Measurements from ENCODE around the gene SUN3. TPM values are rescaled to one million over a fixed set of nuclear protein-coding genes. Genes with fewer than 3 reads are reported as not detected.

Gene SUN3
- total RNA-seq, 6 donors from 2014 or later, result not detected

GRCh38 chr7:48049850-48050249, 20.9 kb upstream of the SUN3 start:
- no peak overlapping the region for H3K4me3 ChIP-seq
- H3K4me1 ChIP-seq, result no peaks in the 10 kb centered on the region
- H3K27ac ChIP-seq, result no peak overlapping the region
- H3K9me3 ChIP-seq, result no peaks in the 10 kb centered on the region
- ATAC-seq (ENCODE audit: low FRiP score in 2 of 2), result peak in 1 of 2 donors; percentile 69
- peak in 1 of 2 donors; percentile 28 for DNase-seq
- no peaks in the 10 kb centered on the region for H3K36me3 ChIP-seq
- no peaks in the 10 kb centered on the region for H3K27me3 ChIP-seq
- TF ChIP-seq POLR2A (IDR thresholded peaks at IDR 0.05) (no peak), POLR2AphosphoS5 (IDR thresholded peaks at IDR 0.05) (peak in 1 of 2 donors; percentile 12)
- WGBS, 2 donors, result 72 to 74% methylated on average over 8 of the region's 8 CpGs

- Histone ChIP-seq H3K27me3 (no peaks in the 10 kb centered on the region), H3K9me3 (no peaks in the 10 kb centered on the region), H3K4me3 (no peak overlapping the region), H3K27ac (no peak overlapping the region), H3K4me1 (no peaks in the 10 kb centered on the region), H3K36me3 (no peaks in the 10 kb centered on the region)
- DNase-seq (no peak), ATAC-seq (ENCODE audit: low FRiP score in 2 of 2) (no peak)
- TF ChIP-seq POLR2AphosphoS5 (IDR thresholded peaks at IDR 0.05) (no peak), EP300 (IDR thresholded peaks at IDR 0.05) (no peak), POLR2A (IDR thresholded peaks at IDR 0.05) (no peak), CTCF (IDR thresholded peaks at IDR 0.05) (no peak)
- 96 to 98% methylated on average over 8 of the region's 8 CpGs for WGBS, 2 donors
Observed at GRCh38 chr7:48048113-48048512, 19.2 kb upstream of the SUN3 start.

- DNase-seq, result no peak
- Histone ChIP-seq H3K36me3 (no peaks in the 10 kb centered on the region), H3K4me3 (no peak overlapping the region)
Observed at GRCh38 chr7:48046458-48046857, 17.6 kb upstream of the SUN3 start.

DNA sequence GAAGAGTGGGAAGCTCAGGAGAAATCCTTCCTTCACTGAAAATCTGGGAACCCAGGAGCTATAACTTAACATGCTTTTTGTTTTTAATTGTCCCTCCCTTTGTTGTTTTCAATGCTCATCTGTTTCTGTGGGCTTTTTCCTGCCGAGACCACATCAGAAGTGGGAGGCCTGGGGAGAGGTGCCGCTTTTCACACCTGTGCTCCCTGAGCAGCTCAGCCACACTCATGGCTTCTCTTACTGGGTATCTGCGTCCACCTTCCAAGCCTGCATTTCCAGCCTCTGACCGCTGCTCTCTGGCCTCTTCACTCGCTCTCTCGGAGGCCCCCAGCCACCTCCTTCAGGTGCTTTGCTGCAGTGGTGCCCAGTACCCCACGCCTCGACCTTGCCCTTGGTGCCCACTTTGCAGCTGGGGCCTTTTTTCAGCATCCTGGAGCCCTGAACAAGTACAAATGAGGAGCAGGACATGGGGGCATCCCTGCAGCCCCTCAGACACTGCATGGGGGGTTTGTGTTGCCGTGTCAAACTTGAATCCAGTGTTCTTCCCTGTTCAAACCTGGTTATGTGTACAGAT, 16.4 kb upstream of the SUN3 start:
- 76 to 78% methylated on average over 9 of the region's 9 CpGs for WGBS, 2 donors
- Histone ChIP-seq H3K27me3 (no peaks in the 10 kb centered on the region), H3K27ac (no peak overlapping the region), H3K36me3 (no peaks in the 10 kb centered on the region), H3K4me1 (no peaks in the 10 kb centered on the region), H3K4me3 (no peak overlapping the region), H3K9me3 (no peaks in the 10 kb centered on the region)
- no peak for TF ChIP-seq POLR2A (IDR thresholded peaks at IDR 0.05)
- TF ChIP-seq CTCF (IDR thresholded peaks at IDR 0.05), result no peak
- TF ChIP-seq EP300 (IDR thresholded peaks at IDR 0.05), result no peak
- TF ChIP-seq POLR2AphosphoS5 (IDR thresholded peaks at IDR 0.05), result no peak
- DNase-seq (peak in 1 of 2 donors; percentile 33), ATAC-seq (ENCODE audit: low FRiP score in 2 of 2) (no peak)

More at GRCh38 chr7:48046458-48046857, 17.6 kb upstream of the SUN3 start:
- Histone ChIP-seq H3K4me1 (no peaks in the 10 kb centered on the region), H3K27ac (no peak overlapping the region), H3K9me3 (no peaks in the 10 kb centered on the region), H3K27me3 (no peaks in the 10 kb centered on the region)
- WGBS, 2 donors, result 59 to 63% methylated on average over 14 of the region's 14 CpGs
- no peak for ATAC-seq (ENCODE audit: low FRiP score in 2 of 2)
- no peak for TF ChIP-seq POLR2AphosphoS5 (IDR thresholded peaks at IDR 0.05)
- no peak for TF ChIP-seq CTCF (IDR thresholded peaks at IDR 0.05)
- no peak for TF ChIP-seq POLR2A (IDR thresholded peaks at IDR 0.05)
- no peak for TF ChIP-seq EP300 (IDR thresholded peaks at IDR 0.05)

GRCh38 chr7:48042636-48043035, 13.7 kb upstream of the SUN3 start:
- 57 to 59% methylated on average over 3 of the region's 3 CpGs for WGBS, 2 donors
- H3K4me1 ChIP-seq, result no peaks in the 10 kb centered on the region
- no peak overlapping the region for H3K4me3 ChIP-seq
- H3K36me3 ChIP-seq, result no peaks in the 10 kb centered on the region
- H3K9me3 ChIP-seq, result no peaks in the 10 kb centered on the region
- DNase-seq, result no peak
- no peak for TF ChIP-seq POLR2A (IDR thresholded peaks at IDR 0.05)
- TF ChIP-seq POLR2AphosphoS5 (IDR thresholded peaks at IDR 0.05), result no peak
- no peak for TF ChIP-seq CTCF (IDR thresholded peaks at IDR 0.05)
- no peak for TF ChIP-seq EP300 (IDR thresholded peaks at IDR 0.05)
- no peak for ATAC-seq (ENCODE audit: low FRiP score in 2 of 2)
- H3K27me3 ChIP-seq, result no peaks in the 10 kb centered on the region
- H3K27ac ChIP-seq, result no peak overlapping the region
